Adrenal gland (tissue), 5 donors: ENCODE data around the gene PAXIP1.

Experiments
- POLR2A ChIP-seq, 2 donors: fragments of 450-650 bp; IDR thresholded peaks; one replicate each; pipeline ENCODE4 v1.6.1; 2017; ENCODE audit warnings: antibody characterized with exemption in 2 of 2, mild to moderate bottlenecking in 2 of 2, moderate library complexity in 1 of 2
- TF ChIP-seq, protein P1 (sequence below), 6 experiments: fragments of 450-650 bp in 4 of 6; fragments of 200-600 bp in 2 of 6; sonication (generic) in 1 of 6; IDR thresholded peaks; 1 replicate in 5 of 6; 2 replicates in 1 of 6; pipeline versions ENCODE4 v1.5.1 to v1.8.0; 2016 to 2021; ENCODE audit warnings: antibody characterized with exemption in 6 of 6, mild to moderate bottlenecking in 2 of 6, moderate library complexity in 1 of 6
- donor health status: DM: no; HTN: no; CAD: no.

DNA sequence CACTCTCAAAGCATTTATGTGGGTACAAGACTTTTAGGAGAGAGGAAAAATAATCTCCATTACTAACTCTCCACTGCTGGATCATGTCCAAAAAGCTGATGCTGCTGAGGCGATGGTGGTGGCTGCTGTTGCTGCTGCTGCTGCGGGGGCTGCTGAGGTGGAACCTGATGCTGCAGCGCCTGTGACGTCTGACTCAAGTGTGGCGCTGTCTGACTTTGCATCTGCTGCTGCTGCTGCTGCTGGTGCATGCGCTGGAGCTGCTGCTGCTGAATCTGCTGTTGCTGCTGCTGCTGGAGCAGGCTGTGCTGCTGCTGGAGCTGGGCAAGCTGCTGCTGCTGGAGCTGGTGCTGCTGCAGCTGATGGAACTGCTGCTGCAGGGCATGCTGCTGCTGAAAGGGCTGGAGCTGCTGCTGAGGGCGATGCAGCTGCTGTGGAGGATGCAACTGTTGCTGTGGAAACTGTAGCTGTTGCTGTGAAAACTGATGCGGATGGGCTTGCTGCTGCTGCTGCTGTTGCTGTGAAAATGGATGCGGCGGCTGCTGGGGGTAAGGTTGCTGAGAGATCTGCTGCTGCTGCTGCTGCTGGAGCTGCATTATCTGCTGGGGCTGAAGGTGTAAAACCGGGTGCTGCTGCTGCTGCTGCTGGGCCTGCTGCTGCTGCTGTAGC is 34.5 kb downstream of the PAXIP1 start:
- TF ChIP-seq, protein P1, sequence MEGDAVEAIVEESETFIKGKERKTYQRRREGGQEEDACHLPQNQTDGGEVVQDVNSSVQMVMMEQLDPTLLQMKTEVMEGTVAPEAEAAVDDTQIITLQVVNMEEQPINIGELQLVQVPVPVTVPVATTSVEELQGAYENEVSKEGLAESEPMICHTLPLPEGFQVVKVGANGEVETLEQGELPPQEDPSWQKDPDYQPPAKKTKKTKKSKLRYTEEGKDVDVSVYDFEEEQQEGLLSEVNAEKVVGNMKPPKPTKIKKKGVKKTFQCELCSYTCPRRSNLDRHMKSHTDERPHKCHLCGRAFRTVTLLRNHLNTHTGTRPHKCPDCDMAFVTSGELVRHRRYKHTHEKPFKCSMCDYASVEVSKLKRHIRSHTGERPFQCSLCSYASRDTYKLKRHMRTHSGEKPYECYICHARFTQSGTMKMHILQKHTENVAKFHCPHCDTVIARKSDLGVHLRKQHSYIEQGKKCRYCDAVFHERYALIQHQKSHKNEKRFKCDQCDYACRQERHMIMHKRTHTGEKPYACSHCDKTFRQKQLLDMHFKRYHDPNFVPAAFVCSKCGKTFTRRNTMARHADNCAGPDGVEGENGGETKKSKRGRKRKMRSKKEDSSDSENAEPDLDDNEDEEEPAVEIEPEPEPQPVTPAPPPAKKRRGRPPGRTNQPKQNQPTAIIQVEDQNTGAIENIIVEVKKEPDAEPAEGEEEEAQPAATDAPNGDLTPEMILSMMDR (IDR thresholded peaks at IDR 0.05), result no peak
- TF ChIP-seq POLR2A (IDR thresholded peaks at IDR 0.05), result no peak
